Measurements from ENCODE around the gene ZBTB12.
"Not testable (repeated sequence)": the region's sequence is repeated elsewhere in the genome, so short reads cannot be mapped to it uniquely, and the experiment has no call there.

GRCh38 chr6:31906727-31907126 lies 4.8 kb upstream of the ZBTB12 start:
- TF ChIP-seq EZH2 (IDR thresholded peaks at IDR 0.05); POLR2AphosphoS5 (IDR thresholded peaks at IDR 0.05; ENCODE audit: borderline replicate concordance, low read depth, low read length): not testable (repeated sequence)

Measured in SK-N-MC (cell line).